Stomach (tissue), 4 donors: Measurements from ENCODE around the gene ZNF277.

Experiments used
- CTCF ChIP-seq, 7 experiments: fragments of 450-650 bp in 4 of 7; fragments of 200-600 bp in 3 of 7; sonication (generic) in 3 of 7; IDR thresholded peaks; one replicate each; pipeline ENCODE4 v1.5.1; 2016 to 2019; ENCODE audit warnings: antibody characterized with exemption in 7 of 7, control low read depth in 2 of 7, mild to moderate bottlenecking in 1 of 7
- EP300 ChIP-seq: sonication (generic); formaldehyde crosslinking; IDR thresholded peaks from one replicate; pipeline ENCODE4 v1.6.1; 2017; ENCODE audit warnings: antibody characterized with exemption

GRCh38 chr7:112171673-112172072, 34.8 kb upstream of the ZNF277 start:
- TF ChIP-seq EP300 (no peak), CTCF (IDR thresholded peaks at IDR 0.05) (no peak)
